ENCODE data around the gene HOXD9.

The HOXD9 gene
- 0 reads per million in 3 experiments for total RNA-seq

- no peak for DNase-seq
Measured at GRCh38 chr2:176122683-176123410, at the start of gene HOXD9. TSS of gene HOXD9 (plus strand) at chr2:176122719. CDS start at chr2:176122769, 50 bp downstream.

- DNase-seq = no peak
Measured at GRCh38 chr2:176072951-176073904, 49.3 kb upstream of the HOXD9 start.

GRCh38 chr2:176074919-176075425 is 47.5 kb upstream of the HOXD9 start:
- no peak for DNase-seq

GRCh38 chr2:176075481-176075880 is 47.0 kb upstream of the HOXD9 start:
- no peak for DNase-seq

- DNase-seq = no peak
Measured at GRCh38 chr2:176076063-176076462, 46.5 kb upstream of the HOXD9 start.

GRCh38 chr2:176076796-176077195 is 45.7 kb upstream of the HOXD9 start:
- no peak for DNase-seq

GRCh38 chr2:176078541-176079284 is 43.8 kb upstream of the HOXD9 start:
- DNase-seq = no peak

- no peak for DNase-seq
Measured at GRCh38 chr2:176079285-176079830, 43.2 kb upstream of the HOXD9 start.

- DNase-seq = no peak
Measured at GRCh38 chr2:176079831-176080539, 42.5 kb upstream of the HOXD9 start.

GRCh38 chr2:176080540-176081375 is 41.8 kb upstream of the HOXD9 start:
- no peak for DNase-seq

GRCh38 chr2:176081376-176081836 is 41.1 kb upstream of the HOXD9 start:
- DNase-seq = no peak

- no peak for DNase-seq
Measured at GRCh38 chr2:176081837-176082524, 40.5 kb upstream of the HOXD9 start.

- no peak for DNase-seq
Measured at GRCh38 chr2:176082525-176082823, 40.0 kb upstream of the HOXD9 start.

- no peak for DNase-seq
Measured at GRCh38 chr2:176082824-176083751, 39.4 kb upstream of the HOXD9 start.

GRCh38 chr2:176083796-176084261 is 38.7 kb upstream of the HOXD9 start, which contains the start of gene EVX2:
TSS of gene EVX2 (minus strand) at chr2:176083962. CDS start at chr2:176083776, 186 bp downstream.
- no peak for DNase-seq

- DNase-seq = no peak
Measured at GRCh38 chr2:176084611-176085119, 37.9 kb upstream of the HOXD9 start.

- no peak for DNase-seq
Measured at GRCh38 chr2:176085120-176085788, 37.3 kb upstream of the HOXD9 start.

Measured in central memory CD4-positive, alpha-beta T cell (primary cell).